ENCODE results near the gene SSC4D. TPM values are rescaled to one million over a fixed set of nuclear protein-coding genes. Genes with fewer than 3 reads are reported as not detected.
A peak's percentile ranks its signal among the peaks of the same experiment; 100 is the strongest.

Gene SSC4D
- total and polyA plus RNA-seq, 9 of the 15 experiments (the other 6 are each of a cell fraction or from before 2014, with no cell fraction given) = 0.06 to 1.1 (median 0.85) TPM; not detected in 1

DNA sequence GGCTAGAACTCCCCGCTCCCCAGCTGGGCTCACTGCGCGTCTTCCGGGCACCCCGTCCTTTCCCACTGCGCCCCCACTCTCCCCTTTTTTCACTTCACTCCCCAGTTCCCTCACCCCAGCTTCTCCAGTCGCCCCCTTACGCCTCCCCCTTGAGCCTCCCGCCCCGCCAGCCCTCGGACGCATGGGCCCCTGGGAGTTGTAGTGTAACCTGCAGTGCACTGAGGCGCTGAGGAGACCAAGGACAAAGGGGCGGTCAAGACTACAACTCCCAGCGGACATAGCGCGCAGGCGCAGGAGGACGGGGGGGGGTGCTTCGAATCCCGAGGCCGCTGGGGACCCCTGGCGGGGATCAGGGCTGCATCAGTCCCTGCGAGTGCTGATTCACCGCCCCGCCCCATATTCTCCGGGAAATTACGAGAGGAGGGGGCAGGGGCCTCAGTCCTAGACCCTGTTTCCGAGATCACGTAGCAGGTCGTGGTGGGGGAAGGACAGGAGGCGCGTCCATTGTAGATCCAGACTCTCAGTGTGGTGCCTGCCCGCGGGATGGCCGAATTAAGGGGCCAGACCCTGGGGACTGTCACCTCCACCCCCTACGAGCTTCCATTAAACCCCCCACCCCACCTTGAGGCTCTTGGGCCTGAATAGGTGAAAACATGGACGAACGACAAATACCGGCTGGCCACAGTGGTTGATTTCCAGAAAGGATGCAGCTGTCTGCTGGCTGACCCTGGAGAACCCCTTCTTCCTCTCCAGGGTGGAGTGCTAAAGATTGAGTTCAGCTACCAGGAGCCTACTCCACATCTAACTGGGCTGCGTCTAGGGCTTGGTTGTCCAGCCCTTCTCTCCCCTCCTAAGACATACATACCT, 50.2 kb downstream of the SSC4D start (continued):
- TF ChIP-seq, protein P1, sequence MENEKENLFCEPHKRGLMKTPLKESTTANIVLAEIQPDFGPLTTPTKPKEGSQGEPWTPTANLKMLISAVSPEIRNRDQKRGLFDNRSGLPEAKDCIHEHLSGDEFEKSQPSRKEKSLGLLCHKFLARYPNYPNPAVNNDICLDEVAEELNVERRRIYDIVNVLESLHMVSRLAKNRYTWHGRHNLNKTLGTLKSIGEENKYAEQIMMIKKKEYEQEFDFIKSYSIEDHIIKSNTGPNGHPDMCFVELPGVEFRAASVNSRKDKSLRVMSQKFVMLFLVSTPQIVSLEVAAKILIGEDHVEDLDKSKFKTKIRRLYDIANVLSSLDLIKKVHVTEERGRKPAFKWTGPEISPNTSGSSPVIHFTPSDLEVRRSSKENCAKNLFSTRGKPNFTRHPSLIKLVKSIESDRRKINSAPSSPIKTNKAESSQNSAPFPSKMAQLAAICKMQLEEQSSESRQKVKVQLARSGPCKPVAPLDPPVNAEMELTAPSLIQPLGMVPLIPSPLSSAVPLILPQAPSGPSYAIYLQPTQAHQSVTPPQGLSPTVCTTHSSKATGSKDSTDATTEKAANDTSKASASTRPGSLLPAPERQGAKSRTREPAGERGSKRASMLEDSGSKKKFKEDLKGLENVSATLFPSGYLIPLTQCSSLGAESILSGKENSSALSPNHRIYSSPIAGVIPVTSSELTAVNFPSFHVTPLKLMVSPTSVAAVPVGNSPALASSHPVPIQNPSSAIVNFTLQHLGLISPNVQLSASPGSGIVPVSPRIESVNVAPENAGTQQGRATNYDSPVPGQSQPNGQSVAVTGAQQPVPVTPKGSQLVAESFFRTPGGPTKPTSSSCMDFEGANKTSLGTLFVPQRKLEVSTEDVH (IDR thresholded peaks at IDR 0.05; ENCODE audit: low read depth, partially characterized antibody) = peak; percentile 62
- TF ChIP-seq FOXK2 (conservative IDR thresholded peaks at IDR 0.05 in 1 of 2, IDR thresholded peaks at IDR 0.05 in 1 of 2; ENCODE audit: low read depth in 2 of 2) (peak in 1 of 2 experiments; percentile 36; a peak in 1 of 4 replicates), SMARCA4 (IDR thresholded peaks at IDR 0.05) (peak; percentile 74), MYBL2 (IDR thresholded peaks at IDR 0.05; ENCODE audit: low read depth) (no peak), MYBL2 (CRISPR knock-in tag; IDR thresholded peaks at IDR 0.05; ENCODE audit: borderline replicate concordance) (no peak), FOXK1 (CRISPR knock-in tag; IDR thresholded peaks at IDR 0.05; ENCODE audit: borderline replicate concordance) (peak; percentile 77; the same call in 1 of the 2 replicates), ZNF184 (CRISPR knock-in tag; IDR thresholded peaks at IDR 0.05) (no peak), ZNF77 (CRISPR knock-in tag; IDR thresholded peaks at IDR 0.05) (no peak), ZNF124 (CRISPR knock-in tag; IDR thresholded peaks at IDR 0.05) (no peak), HMGN3 (IDR thresholded peaks at IDR 0.05; ENCODE audit: borderline replicate concordance, extremely low read depth, insufficient read length, low read depth, low read length) (peak; percentile 64), EP300 (IDR thresholded peaks at IDR 0.05; ENCODE audit: low read length) (peak; percentile 70), RUNX1 (IDR thresholded peaks at IDR 0.05; ENCODE audit: low read depth) (0 out of 2 replicates have a peak, but pooled peaks have one; percentile 30)
- TF ChIP-seq, protein P2, sequence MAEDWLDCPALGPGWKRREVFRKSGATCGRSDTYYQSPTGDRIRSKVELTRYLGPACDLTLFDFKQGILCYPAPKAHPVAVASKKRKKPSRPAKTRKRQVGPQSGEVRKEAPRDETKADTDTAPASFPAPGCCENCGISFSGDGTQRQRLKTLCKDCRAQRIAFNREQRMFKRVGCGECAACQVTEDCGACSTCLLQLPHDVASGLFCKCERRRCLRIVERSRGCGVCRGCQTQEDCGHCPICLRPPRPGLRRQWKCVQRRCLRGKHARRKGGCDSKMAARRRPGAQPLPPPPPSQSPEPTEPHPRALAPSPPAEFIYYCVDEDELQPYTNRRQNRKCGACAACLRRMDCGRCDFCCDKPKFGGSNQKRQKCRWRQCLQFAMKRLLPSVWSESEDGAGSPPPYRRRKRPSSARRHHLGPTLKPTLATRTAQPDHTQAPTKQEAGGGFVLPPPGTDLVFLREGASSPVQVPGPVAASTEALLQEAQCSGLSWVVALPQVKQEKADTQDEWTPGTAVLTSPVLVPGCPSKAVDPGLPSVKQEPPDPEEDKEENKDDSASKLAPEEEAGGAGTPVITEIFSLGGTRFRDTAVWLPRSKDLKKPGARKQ (CRISPR knock-in tag; IDR thresholded peaks at IDR 0.05) = no peak
- TF ChIP-seq, protein P3, sequence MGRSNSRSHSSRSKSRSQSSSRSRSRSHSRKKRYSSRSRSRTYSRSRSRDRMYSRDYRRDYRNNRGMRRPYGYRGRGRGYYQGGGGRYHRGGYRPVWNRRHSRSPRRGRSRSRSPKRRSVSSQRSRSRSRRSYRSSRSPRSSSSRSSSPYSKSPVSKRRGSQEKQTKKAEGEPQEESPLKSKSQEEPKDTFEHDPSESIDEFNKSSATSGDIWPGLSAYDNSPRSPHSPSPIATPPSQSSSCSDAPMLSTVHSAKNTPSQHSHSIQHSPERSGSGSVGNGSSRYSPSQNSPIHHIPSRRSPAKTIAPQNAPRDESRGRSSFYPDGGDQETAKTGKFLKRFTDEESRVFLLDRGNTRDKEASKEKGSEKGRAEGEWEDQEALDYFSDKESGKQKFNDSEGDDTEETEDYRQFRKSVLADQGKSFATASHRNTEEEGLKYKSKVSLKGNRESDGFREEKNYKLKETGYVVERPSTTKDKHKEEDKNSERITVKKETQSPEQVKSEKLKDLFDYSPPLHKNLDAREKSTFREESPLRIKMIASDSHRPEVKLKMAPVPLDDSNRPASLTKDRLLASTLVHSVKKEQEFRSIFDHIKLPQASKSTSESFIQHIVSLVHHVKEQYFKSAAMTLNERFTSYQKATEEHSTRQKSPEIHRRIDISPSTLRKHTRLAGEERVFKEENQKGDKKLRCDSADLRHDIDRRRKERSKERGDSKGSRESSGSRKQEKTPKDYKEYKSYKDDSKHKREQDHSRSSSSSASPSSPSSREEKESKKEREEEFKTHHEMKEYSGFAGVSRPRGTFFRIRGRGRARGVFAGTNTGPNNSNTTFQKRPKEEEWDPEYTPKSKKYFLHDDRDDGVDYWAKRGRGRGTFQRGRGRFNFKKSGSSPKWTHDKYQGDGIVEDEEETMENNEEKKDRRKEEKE (IDR thresholded peaks at IDR 0.05; ENCODE audit: borderline replicate concordance in 1 of 2, control insufficient read depth in 1 of 2, low read depth in 2 of 2, low read length in 1 of 2) = peak in 1 of 2 experiments; percentile 61; a peak in 1 of 4 replicates

Measured in K562 (cell line).